Right lobe of liver (tissue), 4 donors: ENCODE measurements around the gene PPFIBP2.

ENCODE experiments used
- POLR2A ChIP-seq: fragments of 450-650 bp; IDR thresholded peaks from one replicate; pipeline ENCODE4 v1.6.1; 2017; ENCODE audit warnings: antibody characterized with exemption, mild to moderate bottlenecking
- TF ChIP-seq, protein P1 (sequence below), 4 donors: fragments of 200-600 bp in 3 of 4; fragments of 450-650 bp in 1 of 4; IDR thresholded peaks; one replicate each; pipeline versions ENCODE4 v1.5.1 to v1.8.0; 2016 to 2022; ENCODE audit warnings: antibody characterized with exemption in 4 of 4, mild to moderate bottlenecking in 2 of 4
- donor health status: DM: no; HTN: no; CAD: no.
- donor health status: DM: no; HTN: no; CAD: no.
- donor health status: DM: no; HTN: yes; CAD: no.

DNA sequence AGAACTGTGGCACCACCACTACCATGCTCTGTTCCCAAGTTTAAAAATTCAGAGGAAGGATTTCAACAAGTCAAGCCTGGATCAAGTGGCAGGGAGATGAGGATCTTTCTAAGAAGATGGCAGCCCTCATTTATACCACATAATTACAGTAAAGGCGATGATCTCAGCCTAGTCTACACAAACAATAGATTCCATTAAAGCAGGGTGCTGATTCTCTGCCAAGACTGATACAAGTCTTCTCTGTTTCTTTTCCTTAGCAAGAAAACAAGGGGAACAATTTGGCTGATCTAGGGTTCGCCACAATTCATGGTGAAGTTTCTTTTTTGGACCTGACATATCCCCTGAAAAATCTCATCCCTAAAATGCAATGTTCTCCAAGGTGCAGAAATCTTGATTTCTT, 73.9 kb downstream of the PPFIBP2 start:
- no peak for TF ChIP-seq POLR2A
- TF ChIP-seq, protein P1, sequence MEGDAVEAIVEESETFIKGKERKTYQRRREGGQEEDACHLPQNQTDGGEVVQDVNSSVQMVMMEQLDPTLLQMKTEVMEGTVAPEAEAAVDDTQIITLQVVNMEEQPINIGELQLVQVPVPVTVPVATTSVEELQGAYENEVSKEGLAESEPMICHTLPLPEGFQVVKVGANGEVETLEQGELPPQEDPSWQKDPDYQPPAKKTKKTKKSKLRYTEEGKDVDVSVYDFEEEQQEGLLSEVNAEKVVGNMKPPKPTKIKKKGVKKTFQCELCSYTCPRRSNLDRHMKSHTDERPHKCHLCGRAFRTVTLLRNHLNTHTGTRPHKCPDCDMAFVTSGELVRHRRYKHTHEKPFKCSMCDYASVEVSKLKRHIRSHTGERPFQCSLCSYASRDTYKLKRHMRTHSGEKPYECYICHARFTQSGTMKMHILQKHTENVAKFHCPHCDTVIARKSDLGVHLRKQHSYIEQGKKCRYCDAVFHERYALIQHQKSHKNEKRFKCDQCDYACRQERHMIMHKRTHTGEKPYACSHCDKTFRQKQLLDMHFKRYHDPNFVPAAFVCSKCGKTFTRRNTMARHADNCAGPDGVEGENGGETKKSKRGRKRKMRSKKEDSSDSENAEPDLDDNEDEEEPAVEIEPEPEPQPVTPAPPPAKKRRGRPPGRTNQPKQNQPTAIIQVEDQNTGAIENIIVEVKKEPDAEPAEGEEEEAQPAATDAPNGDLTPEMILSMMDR (IDR thresholded peaks at IDR 0.05): no peak
